Skeletal muscle cell (primary cell): ENCODE results near the gene KRTAP10-5.
"Not testable (repeated sequence)": the region's sequence is repeated elsewhere in the genome, so short reads cannot be mapped to it uniquely, and the experiment has no call there.

ENCODE experiments used
- DNase-seq: peaks from one replicate; pipeline ENCODE4 v3.0.0-alpha.2; 2010; ENCODE audit warnings: low read depth
- H3K4me3 ChIP-seq: 2 replicates; pipeline ENCODE4 v1.5.1; 2011; ENCODE audit warnings: low read depth, mild to moderate bottlenecking, control low read depth, low read length, moderate library complexity

KRTAP10-5 gene

GRCh38 chr21:44574457-44575306 lies 5.7 kb downstream of the KRTAP10-5 start:
- no peak for DNase-seq
- H3K4me3 ChIP-seq = no peak overlapping the region

DNA sequence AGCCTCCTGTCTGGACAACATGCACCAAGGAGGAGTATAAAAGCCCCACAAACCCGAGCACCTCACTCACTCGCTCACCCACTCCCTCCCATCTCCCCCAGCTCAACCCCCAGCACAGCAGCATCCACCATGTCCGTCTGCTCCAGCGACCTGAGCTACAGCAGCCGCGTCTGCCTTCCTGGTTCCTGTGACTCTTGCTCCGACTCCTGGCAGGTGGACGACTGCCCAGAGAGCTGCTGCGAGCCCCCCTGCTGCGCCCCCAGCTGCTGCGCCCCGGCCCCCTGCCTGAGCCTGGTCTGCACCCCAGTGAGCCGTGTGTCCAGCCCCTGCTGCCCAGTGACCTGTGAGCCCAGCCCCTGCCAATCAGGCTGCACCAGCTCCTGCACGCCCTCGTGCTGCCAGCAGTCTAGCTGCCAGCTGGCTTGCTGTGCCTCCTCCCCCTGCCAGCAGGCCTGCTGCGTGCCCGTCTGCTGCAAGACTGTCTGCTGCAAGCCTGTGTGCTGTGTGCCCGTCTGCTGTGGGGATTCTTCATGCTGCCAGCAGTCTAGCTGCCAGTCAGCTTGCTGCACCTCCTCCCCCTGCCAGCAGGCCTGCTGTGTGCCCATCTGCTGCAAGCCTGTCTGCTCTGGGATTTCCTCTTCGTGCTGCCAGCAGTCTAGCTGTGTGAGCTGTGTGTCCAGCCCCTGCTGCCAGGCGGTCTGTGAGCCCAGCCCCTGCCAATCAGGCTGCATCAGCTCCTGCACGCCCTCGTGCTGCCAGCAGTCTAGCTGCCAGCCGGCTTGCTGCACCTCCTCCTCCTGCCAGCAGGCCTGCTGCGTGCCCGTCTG lies 6.6 kb downstream of the KRTAP10-5 start, which contains the start of gene KRTAP10-4:
TSS of gene KRTAP10-4 (plus strand) at position 100 of the 827 bp plus-strand sequence. CDS start at position 130, 30 bp downstream.
- not testable (repeated sequence) for H3K4me3 ChIP-seq, DNase-seq

DNA sequence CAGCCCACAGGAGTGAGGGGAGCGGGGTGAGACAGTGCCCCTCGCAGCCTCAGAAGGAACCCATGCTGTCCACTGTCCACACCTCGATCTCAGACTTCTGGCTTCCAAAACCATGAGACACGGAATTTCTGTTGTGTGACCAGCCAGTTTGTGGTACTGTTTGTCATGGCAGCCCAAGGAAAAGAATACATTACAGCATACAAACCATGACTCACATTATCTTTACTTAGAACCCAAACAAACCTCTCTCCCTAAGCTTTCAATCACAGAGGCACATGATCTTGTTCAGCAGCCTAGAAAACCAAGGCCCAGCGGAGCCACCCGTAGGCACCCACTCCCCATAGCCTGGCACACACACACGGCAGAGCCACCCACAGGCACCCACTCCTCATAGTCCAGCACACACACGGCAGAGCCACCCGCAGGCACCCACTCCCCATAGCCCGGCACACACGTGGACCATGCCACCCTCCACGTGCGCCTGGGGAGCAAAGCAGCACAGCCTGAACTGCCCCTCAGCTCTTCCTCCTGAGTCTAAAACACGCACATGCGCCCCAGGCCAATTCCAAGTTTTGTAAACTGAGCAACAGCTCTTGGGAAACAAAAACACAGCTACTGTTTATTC lies 7.3 kb downstream of the KRTAP10-5 start:
- no peak for DNase-seq
- H3K4me3 ChIP-seq = no peak overlapping the region

DNA sequence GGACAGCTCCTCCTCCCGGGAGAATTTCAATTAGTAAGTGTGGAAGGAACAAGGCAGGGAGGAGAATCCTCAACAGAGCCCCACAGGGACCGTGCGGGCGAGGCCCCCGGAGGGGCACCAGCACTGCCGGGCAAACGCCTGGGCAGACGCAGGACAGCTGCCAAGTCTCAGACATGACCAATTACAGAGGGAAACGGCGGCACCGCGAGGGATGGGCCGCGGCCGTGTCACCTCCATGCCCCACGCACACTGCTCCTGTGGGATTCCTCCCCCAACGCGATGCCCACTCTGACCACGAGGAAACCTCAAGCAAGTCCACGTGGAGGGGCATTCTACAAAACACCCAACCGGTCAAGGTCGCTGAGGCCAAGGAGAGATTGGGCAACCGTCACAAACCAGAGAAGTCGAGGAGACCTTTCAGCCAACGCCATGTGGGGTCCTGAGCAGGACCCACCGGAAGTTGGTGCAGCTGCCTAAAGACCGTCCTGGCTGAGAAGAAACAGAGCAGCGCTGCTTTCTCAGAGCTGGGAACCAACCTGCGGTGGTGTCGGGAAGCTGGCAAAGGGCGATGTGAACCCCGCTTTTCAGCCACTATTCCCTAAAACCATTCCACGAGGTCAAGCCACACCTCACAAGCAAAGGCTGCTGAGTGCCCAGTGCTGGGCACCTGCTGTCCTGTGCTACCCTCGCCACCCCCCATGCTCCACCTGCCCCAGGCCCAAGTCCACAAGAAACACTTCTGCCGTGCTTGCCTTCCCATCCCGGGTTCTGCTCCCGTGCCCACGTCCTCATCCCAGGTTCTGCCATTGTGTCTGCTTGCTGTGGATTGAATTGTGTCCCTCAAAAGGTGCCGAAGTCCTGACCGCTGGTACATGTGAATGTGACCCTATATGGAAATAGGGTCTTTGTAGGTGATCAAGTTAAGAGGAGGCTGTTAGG lies 8.3 kb downstream of the KRTAP10-5 start:
- no peak overlapping the region for H3K4me3 ChIP-seq

GRCh38 chr21:44571296-44571695 lies 9.1 kb downstream of the KRTAP10-5 start:
- no peak for DNase-seq
- no peak overlapping the region for H3K4me3 ChIP-seq

More for the DNA sequence above, 8.3 kb downstream of the KRTAP10-5 start:
- DNase-seq = no peak

DNA sequence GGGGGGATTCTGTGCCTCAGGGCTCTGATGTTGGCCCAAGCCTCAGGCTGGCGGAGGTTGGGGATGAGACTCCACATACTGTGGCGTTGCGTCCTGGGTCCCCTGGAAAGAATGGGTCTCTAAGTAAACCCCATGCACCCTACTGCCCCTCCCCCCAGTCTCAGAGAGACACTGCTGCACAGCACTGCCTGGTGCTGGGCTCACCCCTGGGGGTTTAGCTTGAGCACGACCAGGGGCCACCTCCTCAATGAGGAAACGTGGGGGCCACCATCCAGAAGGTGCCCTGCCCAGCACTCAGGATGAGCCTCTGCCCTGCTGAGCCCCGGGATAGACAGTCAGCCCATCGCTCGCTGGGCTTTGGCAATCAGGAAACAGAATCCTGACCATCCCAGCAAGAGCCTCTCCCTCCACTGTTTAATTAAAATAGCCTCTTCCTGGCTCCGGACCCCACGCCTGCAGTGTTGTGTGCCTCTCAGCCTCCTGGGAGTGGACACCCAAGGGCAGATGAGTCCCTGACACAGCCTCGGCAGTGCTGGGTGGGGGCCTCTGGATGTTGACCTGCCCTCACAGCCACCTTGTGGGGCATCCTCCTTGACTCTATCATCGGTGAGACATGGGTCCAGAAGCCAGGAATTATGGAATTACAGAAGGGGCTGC lies 10.4 kb downstream of the KRTAP10-5 start:
- H3K4me3 ChIP-seq = no peak overlapping the region
- DNase-seq = no peak

- no peak overlapping the region for H3K4me3 ChIP-seq
- DNase-seq = no peak
Measured at GRCh38 chr21:44568667-44569556, 11.5 kb downstream of the KRTAP10-5 start.

DNA sequence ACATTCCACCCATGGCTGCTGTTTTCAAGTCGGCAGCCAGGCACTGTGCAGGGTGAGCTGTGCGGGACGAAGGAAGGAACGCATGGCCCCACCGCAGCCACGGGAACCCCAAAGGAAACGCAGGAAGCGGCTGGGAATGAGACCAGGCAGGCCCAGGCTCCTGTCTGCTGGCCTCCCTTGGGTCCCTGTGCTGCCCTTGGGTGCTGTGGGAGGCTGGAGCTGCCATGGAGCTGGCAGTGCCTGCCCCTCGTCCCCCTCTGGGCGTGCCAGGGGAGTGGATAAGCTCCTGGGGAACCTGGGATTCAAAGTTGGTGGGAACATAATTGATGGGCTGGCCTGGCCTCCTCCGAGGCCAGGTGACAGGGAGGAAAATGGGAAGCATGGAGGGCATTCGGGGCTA lies 12.1 kb downstream of the KRTAP10-5 start:
- H3K4me3 ChIP-seq = no peak overlapping the region
- no peak for DNase-seq

- DNase-seq = no peak
Measured at GRCh38 chr21:44567481-44568171, 12.8 kb downstream of the KRTAP10-5 start.

DNA sequence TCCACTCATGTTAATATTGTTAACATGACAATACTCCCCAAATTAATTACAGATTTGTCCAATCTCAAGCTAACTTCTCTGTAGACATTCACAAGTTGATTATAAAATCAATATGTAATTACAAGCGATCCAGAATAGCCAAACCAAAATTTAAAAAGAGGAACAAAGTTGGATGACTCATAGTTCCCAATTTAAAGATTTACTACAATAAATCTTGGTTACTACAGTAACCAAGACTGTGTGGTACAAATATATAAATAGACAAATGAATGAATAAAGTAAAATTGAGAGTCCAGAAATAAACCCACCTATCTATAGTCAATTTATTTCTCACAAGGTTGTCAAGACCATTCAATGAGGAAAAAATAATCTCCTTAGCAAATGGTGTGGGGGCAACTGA lies 14.0 kb downstream of the KRTAP10-5 start:
- DNase-seq = no peak
- no peak overlapping the region for H3K4me3 ChIP-seq

More at GRCh38 chr21:44567481-44568171, 12.8 kb downstream of the KRTAP10-5 start:
- no peak overlapping the region for H3K4me3 ChIP-seq

DNA sequence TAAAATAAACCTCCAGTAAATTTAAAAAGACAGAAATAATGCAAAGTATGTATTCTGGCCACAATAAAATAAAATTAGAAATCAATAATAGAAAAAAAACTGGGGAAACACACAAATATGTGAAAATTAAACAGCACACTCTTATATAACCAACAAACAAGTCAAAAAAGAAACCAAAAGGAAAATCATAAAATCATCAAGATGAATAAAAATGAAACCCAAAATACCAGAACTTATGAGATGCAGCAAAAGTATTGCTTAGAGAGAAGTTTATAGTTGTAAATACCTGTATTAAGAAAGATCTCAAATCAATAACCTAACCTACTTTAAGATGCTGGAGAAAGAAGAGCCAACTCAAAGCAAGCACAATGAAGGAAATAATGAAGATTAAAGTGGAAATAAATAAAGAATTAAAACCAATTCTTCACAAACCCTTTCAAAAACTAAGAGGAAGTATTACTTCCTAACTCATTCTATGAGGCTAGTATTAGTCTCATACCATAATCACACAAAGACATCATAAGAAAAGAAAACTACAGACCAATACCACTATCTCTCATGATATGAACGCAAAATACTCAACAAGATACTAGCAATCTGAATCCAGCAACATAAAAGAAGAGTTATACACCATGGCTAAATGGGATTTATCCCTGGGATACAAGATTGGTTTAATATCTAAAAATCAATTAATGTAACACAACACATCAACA lies 15.4 kb downstream of the KRTAP10-5 start:
- no peak for DNase-seq
- no peak overlapping the region for H3K4me3 ChIP-seq

DNA sequence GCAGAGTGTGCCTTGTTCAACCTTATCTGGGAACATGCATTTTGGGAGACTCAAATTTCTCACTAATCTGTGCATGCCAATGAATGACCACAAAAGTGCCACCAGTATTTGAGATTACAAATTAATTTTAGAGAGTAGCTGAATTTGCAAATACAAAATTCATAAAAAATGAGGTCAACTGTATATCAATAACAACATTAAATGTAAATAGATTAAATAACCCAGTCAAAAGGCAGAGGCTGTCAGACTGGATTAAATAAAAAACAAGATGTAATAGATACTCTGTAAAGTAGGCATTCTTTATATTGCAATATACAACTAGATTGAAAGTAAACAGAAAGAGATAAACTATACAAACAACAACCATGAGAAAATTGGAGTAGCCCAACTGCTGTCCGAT lies 16.3 kb downstream of the KRTAP10-5 start:
- no peak for DNase-seq
- no peak overlapping the region for H3K4me3 ChIP-seq

- H3K4me3 ChIP-seq = no peak within 1 kb of the TSS
- DNase-seq = no peak
Measured at GRCh38 chr21:44558695-44559094, 21.7 kb downstream of the KRTAP10-5 start, which contains the start of gene KRTAP10-3. Gene KRTAP10-3 (minus strand): TSS chr21:44558795. CDS start chr21:44558715, 80 bp downstream.

GRCh38 chr21:44558329-44558675 lies 22.1 kb downstream of the KRTAP10-5 start:
- not testable (repeated sequence) for DNase-seq, H3K4me3 ChIP-seq

GRCh38 chr21:44557491-44558328 lies 22.7 kb downstream of the KRTAP10-5 start:
- no peak for DNase-seq
- H3K4me3 ChIP-seq = no peak overlapping the region
